Measurements from ENCODE around the gene PRKCG.

PRKCG gene

GRCh38 chr19:53898636-53899341 lies 16.8 kb downstream of the PRKCG start:
- no peak for DNase-seq (ENCODE audit: low spot score)

GRCh38 chr19:53900191-53900860 lies 18.3 kb downstream of the PRKCG start:
- DNase-seq (ENCODE audit: low spot score), result no peak

GRCh38 chr19:53903055-53903680 lies 21.2 kb downstream of the PRKCG start:
- no peak for DNase-seq (ENCODE audit: low spot score)

- no peak for DNase-seq (ENCODE audit: low spot score)
These were observed 22.9 kb downstream of the PRKCG start for GRCh38 chr19:53904909-53905308.

- no peak for DNase-seq (ENCODE audit: low spot score)
These were observed 23.8 kb downstream of the PRKCG start for GRCh38 chr19:53905787-53906186.

- peak; percentile 42 for DNase-seq (ENCODE audit: low spot score)
These were observed 24.5 kb downstream of the PRKCG start for GRCh38 chr19:53906211-53907192.

GRCh38 chr19:53907193-53907581 lies 25.2 kb downstream of the PRKCG start:
- DNase-seq (ENCODE audit: low spot score), result no peak

GRCh38 chr19:53907690-53908089 lies 25.7 kb downstream of the PRKCG start:
- DNase-seq (ENCODE audit: low spot score), result no peak

- peak; percentile 91 for DNase-seq (ENCODE audit: low spot score)
These were observed 26.3 kb downstream of the PRKCG start for GRCh38 chr19:53908106-53908934.

GRCh38 chr19:53908935-53909415 lies 27.0 kb downstream of the PRKCG start, which contains the start of gene CACNG7:
CACNG7 (plus strand) TSS chr19:53909278; CDS start chr19:53912832, 3,554 bp downstream.
- peak; percentile 68 for DNase-seq (ENCODE audit: low spot score)

- DNase-seq (ENCODE audit: low spot score), result no peak
These were observed 27.6 kb downstream of the PRKCG start for GRCh38 chr19:53909471-53910169.

GRCh38 chr19:53910170-53910518 lies 28.1 kb downstream of the PRKCG start:
- peak; percentile 36 for DNase-seq (ENCODE audit: low spot score)

- no peak for DNase-seq (ENCODE audit: low spot score)
These were observed 30.7 kb downstream of the PRKCG start for GRCh38 chr19:53912653-53913052.

- no peak for DNase-seq (ENCODE audit: low spot score)
These were observed 33.0 kb downstream of the PRKCG start for GRCh38 chr19:53915000-53915399.

GRCh38 chr19:53916004-53916403 lies 34.0 kb downstream of the PRKCG start:
- DNase-seq (ENCODE audit: low spot score), result no peak

- DNase-seq (ENCODE audit: low spot score), result no peak
These were observed 35.4 kb downstream of the PRKCG start for GRCh38 chr19:53917356-53917755.

GRCh38 chr19:53927739-53928138 lies 45.7 kb downstream of the PRKCG start:
- no peak for DNase-seq (ENCODE audit: low spot score)

- DNase-seq (ENCODE audit: low spot score), result no peak
These were observed 54.0 kb downstream of the PRKCG start for GRCh38 chr19:53936029-53936428.

GRCh38 chr19:53942001-53942786 lies 60.2 kb downstream of the PRKCG start:
- peak; percentile 41 for DNase-seq (ENCODE audit: low spot score)

Data from cerebellar cortex (tissue), 1 donor.